GM19452 (cell line): ENCODE measurements around the gene PHF19.

Experiments used
- ATAC-seq: cut with Tn5 transposase; IDR thresholded peaks from one replicate; pipeline ENCODE4 v1.9.1; 2021; ENCODE audit not compliant: unreplicated experiment

PHF19 gene

DNA sequence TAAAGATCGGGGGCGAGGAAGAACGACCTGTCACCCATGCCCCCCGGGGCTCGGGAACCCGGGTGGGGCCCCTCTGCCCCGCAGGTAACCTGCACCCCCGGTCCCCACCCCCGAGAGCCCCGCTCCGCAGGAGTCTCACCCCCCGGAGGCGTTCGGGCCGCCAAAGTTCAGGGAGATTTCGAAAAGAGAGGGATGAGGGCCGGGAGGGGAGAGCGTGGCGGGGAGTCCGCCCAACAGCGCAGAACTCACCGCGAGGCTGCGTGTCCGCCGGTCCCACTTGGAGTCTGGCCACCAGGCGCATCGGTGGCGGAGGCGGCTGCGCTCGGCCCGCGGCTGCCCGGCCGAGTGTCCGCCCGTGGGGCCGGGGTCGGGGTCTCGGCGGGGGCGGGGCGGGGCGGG lies at the start of gene PHF19:
Gene PHF19, minus strand, starts transcription at position 347 of the 399 bp plus-strand sequence. CDS start 2,447 bp downstream, outside the sequence.
- peak; percentile 22 for ATAC-seq

DNA sequence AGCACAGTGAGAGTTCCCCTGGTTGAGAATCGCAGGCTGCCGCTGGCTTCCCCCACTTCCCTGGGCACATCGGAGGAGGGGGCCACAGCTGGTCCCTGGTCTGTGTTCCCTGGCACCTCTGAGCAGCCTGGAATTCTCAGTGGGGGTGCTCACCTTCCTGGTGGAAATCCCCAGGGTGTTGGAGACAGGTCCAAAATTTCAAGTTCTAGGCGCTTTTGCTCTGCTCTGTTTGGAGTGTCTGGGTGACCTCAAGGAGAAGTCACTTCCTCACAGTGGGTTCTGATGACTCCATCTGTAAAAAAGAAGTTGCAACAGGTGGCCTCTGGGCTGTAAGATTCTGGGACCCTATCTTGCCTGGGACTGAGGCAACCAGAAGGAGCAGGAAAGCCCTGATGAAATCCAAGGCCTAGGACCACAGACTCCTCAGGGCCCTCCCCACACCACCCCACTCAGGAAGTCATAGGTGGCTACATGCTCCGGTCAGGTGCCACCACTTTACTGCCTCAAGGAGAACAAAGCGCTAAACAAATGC lies 49.5 kb upstream of the PHF19 start, which contains the start of gene TRAF1:
Gene TRAF1, minus strand, starts transcription at position 400 of the 532 bp plus-strand sequence. CDS start 721 bp downstream, outside the sequence.
- peak; percentile 18 for ATAC-seq

- ATAC-seq, result peak; percentile 35
These were observed 48.8 kb upstream of the PHF19 start for GRCh38 chr9:120925535-120926396.

- no peak for ATAC-seq
These were observed 47.9 kb upstream of the PHF19 start for GRCh38 chr9:120924698-120925534.

GRCh38 chr9:120923620-120924328 lies 46.8 kb upstream of the PHF19 start:
- no peak for ATAC-seq

- no peak for ATAC-seq
These were observed 45.6 kb upstream of the PHF19 start for GRCh38 chr9:120922404-120923195.

GRCh38 chr9:120921661-120922181 lies 44.7 kb upstream of the PHF19 start:
- ATAC-seq, result no peak

GRCh38 chr9:120920806-120921178 lies 43.8 kb upstream of the PHF19 start:
- no peak for ATAC-seq

DNA sequence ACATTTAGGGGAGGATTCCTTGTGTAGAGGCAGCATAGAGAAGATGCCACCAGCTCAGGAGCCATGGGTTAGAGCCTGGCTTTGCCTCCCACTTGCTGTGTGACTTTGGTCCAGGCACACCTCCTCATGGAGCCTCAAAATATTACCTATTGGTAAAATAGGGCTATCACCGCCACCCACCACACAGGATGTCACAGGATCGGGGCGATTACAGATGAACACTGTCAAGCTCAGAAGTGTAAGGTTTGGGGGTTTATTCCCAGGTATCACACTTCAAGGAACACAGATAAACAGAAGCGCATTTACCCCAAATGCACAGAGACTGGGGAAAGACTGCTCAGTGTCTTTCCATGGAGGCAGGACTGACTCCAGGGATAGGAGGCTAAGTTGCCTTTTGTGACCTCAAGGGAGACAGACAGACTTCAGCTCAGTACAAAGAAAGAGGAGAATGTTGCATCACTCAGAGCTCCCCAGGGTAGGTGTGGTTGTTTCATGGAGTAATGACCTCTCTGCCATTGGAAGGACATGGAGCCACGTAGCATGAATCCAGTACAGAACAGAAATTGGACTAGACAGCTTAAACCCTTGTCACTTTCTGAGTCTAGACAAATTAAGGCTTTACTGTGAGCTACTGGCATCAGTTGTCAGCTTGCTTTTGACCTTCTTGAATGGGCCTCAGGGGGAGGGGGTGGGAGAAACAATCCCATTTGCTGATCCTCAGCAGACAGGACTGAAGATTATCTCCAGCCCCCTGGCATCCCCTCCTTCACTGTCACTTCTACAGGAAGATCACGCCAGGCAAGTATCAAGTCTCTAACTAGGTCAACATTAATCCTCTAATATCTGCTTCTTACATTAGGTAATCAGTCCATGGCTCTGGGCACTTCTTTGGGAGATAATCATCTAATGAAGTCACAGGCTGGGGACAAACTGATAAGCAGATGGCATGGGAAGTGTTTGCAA lies 43.1 kb upstream of the PHF19 start:
- no peak for ATAC-seq

DNA sequence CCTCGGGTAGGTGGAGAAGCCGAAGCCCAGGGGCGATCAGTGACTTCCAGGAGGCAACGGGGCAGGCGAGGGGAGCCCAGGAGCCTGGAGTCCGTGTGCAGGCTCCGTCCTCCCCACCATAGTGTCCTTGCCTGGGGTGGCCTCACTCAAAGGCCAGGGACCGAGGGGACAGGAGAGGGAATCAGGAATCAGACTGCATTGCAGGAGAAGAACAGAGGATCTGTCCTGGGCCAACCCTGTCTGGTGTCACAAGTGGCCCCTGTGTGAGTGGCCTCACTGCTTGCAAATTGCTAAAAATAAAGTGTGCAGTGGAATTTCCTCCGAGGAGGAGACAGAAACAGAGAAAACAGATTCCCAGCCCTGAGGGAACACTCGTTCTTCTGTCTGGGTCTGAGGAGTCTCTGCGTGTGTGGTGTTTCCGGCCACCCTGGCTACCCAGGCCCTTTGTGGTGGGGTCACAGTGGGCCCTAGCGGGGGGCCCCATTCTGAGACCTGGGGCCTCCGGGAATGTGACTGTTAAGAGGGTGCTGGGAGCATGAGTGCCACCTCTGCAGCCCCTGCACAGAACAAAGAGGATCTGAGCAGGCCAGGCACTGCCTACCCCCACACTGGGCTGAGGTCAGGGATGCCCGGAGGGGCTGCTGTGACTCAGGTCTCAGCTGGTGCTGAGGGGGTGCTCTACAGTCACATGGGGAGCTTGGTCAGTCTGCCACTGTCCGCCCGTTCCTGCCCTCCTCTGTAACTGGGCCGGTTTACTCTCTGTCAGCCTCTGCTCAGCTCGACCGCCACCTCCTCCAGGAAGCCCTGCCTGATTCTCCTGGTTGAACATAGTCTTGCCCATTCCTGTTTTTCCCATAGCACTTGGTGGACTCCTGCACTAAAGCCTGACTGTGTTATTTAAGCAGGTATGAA lies 42.2 kb upstream of the PHF19 start:
- ATAC-seq, result no peak

GRCh38 chr9:120917929-120918762 lies 41.2 kb upstream of the PHF19 start:
- ATAC-seq, result no peak

- no peak for ATAC-seq
These were observed 40.2 kb upstream of the PHF19 start for GRCh38 chr9:120916991-120917880.

DNA sequence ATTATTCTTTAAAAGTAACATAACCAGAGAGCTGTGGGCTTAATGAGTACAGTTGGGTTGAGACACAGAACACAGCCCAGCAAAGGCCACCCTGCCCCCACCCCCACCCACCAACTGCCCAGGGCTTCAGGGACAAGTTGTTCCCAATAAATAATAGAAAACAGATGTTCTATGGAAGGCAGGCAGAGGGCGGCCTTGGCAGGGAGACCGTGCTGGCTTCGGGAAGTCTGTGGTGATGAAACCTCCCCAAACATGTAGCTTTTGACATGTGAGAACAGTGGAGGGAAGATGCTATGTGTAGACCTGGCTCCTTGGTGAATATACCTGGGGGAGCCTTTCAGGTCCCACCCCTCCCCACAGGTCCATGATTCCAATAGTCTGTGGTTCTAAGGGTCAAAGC lies 39.6 kb upstream of the PHF19 start:
- ATAC-seq, result no peak

DNA sequence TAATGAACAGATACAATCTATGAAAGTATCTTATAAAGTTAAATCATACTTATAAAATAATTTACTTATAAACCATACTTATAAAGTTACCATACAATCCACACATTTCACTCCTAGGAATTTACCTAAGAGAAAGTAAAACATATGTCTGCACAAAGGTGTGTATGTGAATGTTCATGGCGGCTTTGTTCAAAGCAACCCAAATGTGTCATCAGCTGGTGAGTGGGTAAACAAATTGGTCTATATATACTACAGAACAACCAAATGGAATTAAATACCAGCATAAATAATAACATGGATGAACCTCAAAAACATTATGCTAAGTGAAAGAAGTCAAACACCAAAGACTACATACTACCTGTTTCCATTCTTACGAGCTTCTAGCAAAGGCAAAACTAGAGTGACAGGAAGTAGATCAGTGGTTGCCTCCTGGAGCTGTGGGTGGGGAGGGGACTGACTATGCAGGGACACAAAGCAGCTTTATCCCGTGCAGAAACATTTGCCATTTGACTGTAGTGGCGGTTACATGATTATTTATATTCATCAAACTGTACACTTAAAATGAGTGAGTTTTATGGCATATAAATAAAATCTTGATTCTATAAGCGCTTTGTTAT lies 39.0 kb upstream of the PHF19 start:
- no peak for ATAC-seq

DNA sequence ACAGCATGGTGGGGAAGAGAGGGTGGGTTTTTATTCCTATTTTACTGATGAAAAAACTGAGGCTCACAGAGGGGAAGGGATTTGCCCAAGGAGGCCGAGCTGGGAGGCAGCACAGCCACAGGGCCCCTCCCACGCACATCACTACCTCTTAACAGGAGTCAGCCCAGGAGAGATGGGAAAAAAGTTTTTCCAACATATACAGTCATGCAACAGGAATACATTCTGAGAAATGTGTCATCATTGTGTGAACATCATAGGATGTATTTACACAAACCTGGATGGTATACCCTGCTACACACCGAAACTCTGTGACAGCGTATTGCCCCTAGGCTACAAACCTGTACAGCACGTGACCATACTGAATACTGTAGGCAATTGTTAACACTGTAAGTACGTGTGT lies 38.0 kb upstream of the PHF19 start:
- no peak for ATAC-seq
